ENCODE data around the gene PTRH2.

- TF ChIP-seq SIN3A (IDR thresholded peaks at IDR 0.05; ENCODE audit: borderline replicate concordance, insufficient read depth, low read length) (no peak), TAF1 (IDR thresholded peaks at IDR 0.05; ENCODE audit: borderline replicate concordance, insufficient read depth, low read length) (no peak), POLR2AphosphoS5 (IDR thresholded peaks at IDR 0.05; ENCODE audit: low read depth, low read length) (no peak; the same call in 1 of the 2 replicates), REST (IDR thresholded peaks at IDR 0.05; ENCODE audit: insufficient read depth in 1 of 2, low read depth in 2 of 2, low read length in 2 of 2) (no peak), FOXP2 (optimal IDR thresholded peaks at IDR 0.05; ENCODE audit: borderline replicate concordance, extremely low read depth, extremely low read length, insufficient read depth) (no peak)
These were observed 11.1 kb downstream of the PTRH2 start for GRCh38 chr17:59695945-59696681.

Data from PFSK-1 (cell line).